Dedifferentiated amniotic fluid mesenchymal stem cell (primary cell): ENCODE measurements around the gene LRRC26.

ENCODE experiments used
- DNase-seq: peaks from one replicate; pipeline ENCODE4 v3.0.0-alpha.2; 2016; ENCODE audit errors: extremely low spot score

LRRC26 gene, protein sequence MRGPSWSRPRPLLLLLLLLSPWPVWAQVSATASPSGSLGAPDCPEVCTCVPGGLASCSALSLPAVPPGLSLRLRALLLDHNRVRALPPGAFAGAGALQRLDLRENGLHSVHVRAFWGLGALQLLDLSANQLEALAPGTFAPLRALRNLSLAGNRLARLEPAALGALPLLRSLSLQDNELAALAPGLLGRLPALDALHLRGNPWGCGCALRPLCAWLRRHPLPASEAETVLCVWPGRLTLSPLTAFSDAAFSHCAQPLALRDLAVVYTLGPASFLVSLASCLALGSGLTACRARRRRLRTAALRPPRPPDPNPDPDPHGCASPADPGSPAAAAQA

GRCh38 chr9:137169896-137170358 is at the start of gene LRRC26:
TSS of gene LRRC26 (minus strand) at chr9:137170051. CDS start at chr9:137169943, 108 bp downstream.
- no peak for DNase-seq

GRCh38 chr9:137218754-137219271 is 49.0 kb upstream of the LRRC26 start:
- DNase-seq: no peak

- DNase-seq: no peak
These were observed 48.4 kb upstream of the LRRC26 start for GRCh38 chr9:137218212-137218753.

DNA sequence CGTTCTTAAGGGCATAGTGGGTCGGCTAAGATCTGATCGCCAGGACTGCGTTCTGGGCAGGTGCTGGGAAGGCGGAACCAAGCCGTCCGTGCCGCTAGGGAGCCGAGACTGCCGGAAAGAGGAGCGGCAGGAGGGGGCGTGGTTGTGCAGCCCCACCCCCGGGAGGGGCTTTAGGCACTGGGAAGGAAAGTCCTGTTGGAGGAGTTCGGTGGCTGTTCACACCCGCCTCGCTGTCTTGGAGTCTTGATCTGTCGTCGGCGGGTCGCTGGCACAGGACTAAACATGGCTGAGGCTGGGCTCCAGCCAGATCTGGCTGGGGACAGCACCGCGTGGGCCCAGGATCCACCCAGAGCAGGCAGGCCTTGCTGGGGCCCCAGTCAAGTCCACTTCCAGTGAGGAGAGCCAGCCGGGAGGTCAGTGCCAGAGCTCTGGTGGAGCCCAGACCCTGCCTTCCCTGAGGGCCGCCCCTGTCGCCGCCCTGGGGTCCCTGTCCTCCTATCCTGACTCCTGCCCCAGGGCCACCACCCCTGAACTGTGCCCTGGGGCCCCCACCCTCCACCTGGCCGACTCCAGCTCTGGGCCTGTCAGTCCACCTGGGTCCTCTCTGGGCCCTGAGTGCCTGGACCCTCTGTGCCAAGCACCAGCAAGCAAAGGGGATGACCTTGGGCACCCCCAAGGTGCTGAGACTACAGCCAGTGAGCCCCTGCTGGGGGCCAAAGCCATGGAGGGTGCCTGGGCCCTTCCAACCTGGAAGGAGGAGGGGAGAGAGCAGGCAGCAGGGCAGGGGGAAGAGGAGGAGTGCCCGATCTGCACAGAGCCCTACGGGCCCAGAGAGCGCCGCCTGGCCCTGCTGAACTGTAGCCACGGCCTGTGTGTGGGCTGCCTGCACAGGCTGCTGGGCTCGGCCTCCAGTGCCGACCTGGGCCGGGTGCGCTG is 47.7 kb upstream of the LRRC26 start:
- DNase-seq: no peak

- DNase-seq: no peak
These were observed 46.5 kb upstream of the LRRC26 start for GRCh38 chr9:137216188-137216965.

GRCh38 chr9:137215196-137215986 is 45.5 kb upstream of the LRRC26 start:
- no peak for DNase-seq

DNA sequence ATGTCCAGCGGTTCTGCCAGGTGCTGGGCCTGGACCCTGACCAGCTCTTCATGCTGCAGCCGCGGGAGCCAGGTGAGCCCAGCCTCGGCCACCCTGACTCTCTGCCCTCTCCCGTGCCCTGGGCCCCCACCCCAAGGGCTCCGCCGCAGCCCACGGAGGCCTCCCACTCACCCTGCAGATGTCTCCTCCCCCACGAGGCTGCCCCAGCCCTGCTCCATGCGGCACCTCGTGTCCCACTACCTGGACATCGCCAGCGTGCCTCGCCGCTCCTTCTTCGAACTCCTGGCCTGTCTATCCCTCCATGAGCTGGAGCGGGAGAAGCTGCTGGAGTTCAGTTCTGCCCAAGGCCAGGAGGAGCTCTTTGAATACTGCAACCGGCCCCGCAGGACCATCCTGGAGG is 44.8 kb upstream of the LRRC26 start:
- DNase-seq: no peak

DNA sequence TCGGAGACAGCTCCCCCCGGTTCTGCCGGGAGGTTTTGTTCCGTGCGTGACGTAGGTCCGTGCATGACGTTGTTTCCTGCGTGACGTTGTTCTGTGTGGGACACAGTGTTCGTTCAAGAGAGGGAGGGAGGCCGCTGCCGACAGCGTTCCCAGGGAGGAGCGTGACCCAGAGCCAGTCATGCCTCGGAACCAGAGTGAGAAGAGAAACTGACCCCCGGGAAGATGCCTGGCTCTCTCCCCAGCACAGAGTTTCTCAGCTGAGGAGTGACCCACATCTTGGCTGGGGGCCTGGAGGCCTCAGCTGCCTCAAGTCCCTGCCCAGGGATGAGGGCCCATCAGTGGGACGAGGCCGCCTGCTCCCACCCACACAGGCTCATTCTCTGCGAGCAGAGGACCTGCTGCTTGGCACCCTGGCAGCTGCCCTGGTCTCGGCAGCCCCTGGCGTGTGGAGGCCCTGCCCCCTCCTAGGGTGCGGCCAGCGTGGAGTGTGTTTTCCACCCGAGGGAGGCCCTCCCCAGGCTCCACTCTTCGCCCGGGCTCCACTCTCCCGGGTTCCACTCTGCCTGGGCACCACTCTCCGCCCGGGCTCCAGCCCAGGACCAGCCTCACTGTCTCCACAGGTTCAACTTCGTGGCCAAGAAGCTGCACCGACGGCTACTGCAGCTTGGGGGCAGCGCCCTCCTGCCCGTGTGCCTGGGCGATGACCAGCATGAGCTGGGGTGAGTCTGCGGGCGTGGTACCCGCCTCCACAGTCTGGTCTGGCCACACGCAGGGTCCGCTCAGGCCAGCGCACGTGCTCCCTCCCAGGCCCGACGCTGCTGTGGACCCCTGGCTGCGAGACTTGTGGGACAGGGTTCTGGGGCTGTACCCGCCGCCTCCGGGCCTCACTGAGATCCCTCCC is 43.6 kb upstream of the LRRC26 start:
- DNase-seq: no peak

- DNase-seq: no peak
These were observed 42.7 kb upstream of the LRRC26 start for GRCh38 chr9:137212520-137212919.

GRCh38 chr9:137211532-137211931 is 41.7 kb upstream of the LRRC26 start:
- no peak for DNase-seq

GRCh38 chr9:137206602-137207001 is 36.8 kb upstream of the LRRC26 start:
- DNase-seq: no peak

GRCh38 chr9:137205126-137206069 is 35.5 kb upstream of the LRRC26 start, which contains the start of the genes NDOR1 and TMEM203:
TSS of gene NDOR1 (plus strand) at chr9:137205700. CDS start at chr9:137205778, 78 bp downstream.
TSS of gene TMEM203 (minus strand) at chr9:137205648. CDS start at chr9:137205414, 234 bp downstream.
- peak; percentile 86 for DNase-seq

DNA sequence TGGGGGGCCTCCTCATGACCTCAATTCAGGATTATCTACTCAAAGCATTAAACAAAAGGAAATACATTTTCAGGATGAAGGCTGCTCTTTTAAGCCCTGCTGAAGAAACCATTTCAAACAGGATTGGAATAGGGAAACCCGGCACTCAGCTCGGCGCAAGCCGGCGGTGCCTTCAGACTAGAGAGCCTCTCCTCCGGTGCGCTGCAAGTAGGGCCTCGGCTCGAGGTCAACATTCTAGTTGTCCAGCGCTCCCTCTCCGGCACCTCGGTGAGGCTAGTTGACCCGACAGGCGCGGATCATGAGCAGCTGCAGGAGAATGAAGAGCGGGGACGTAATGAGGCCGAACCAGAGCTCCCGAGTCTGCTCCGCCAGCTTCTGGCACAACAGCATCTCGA is 34.9 kb upstream of the LRRC26 start:
- DNase-seq: no peak

- no peak for DNase-seq
These were observed 33.1 kb upstream of the LRRC26 start for GRCh38 chr9:137202966-137203365.

- no peak for DNase-seq
These were observed 31.5 kb upstream of the LRRC26 start for GRCh38 chr9:137201205-137201868.

DNA sequence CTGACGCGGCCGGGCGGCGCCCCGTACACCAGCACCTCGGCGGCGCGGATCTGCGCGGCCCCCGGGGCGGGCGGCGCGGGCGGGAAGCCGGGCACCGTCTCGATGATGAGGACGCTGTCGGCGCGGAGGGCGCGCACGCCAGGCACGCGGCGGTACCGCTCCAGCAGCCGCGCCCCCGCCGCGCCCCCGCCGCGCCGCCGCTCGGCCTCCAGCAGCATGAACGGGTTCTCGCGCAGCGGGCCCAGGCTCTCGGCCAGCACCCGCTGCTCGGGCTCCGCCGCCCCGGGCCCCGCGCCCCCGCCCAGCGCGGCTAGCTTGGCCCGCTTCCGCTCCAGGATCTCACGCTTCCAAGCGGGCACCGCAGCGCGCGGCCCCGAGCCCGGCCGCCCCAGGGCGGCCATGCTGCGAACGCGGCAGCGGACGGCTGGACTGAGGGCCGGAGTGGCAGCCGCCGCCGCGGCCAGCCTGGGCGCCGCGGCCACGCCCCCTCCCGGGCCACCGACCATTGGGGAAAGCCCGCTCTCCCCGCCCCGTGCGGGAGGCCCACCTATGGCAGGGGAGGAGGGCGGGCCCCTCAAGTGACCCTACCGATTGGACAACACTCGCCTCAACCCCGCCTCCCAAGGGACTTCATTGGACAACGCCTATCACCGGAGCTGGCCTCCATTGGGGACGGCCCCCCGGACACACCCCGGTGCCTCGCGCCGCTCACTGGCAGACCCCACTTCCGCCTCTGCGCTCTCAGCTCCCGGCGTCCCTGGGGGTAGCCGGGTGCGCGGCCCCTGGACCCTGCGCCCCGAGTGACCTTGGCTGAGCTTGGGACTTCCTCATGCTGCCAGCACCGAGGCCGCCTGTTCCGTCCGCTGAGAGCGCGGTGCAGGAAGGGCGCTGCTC is 30.7 kb upstream of the LRRC26 start, which contains the start of gene TPRN:
Gene TPRN (minus strand): TSS at position 431 of the 894 bp plus-strand sequence. CDS start 30 bp downstream, at position 401.
- peak; percentile 98 for DNase-seq
